NCI-H2107 treated with DMSO at 0.1 percent for 48 hours (cell line): ENCODE data around the gene SPINK5.

Experiments
- DNase-seq: peaks from one replicate; lab custom pipeline; 2025; ENCODE audit not compliant: unreplicated experiment; lab: John Stamatoyannopoulos, UW

The SPINK5 gene

DNA sequence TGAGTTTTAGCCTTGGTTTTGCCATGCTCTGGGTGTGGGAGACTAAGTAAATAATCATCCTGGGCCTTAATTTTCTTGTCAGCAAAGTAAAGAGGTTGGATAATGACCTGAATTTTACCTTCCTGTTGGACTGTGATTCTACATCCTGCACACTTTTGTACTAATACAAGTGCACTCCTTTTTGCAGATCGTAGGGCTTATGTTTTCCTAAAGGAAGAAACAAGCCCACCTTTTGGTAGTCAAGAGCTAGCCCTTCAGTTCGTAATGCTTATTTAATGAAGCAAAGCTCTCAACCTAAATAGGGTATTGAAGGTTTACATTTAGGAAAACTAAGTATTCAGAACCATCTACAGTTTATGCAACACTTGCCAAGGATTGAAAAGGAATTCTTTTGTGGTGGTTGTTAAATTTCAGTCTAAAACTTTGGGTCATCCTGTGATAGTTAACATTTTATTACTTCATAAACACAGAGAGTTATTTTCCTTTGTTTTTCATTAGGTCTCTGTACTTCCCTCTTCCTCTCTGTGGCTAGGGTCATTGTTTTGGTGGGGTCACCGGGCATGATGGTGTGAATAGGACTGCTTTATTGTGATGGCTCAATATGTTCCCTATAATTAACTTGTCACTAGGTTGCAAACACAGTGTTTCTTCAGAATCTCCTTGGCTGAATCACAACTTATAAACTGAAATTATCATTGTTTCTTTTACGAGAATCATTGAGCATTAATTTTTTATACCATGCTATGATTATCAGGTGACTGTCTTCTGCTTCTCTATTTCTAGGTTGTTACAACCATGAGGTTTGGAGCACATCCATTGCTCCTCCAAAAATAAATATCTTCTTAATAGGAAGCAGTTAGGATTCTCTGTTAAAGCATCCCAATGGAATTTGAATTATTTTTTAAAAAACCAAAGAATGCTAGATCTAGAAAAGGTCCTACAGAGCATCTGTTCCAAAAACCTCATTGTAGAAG is 28.5 kb downstream of the SPINK5 start:
- no peak for DNase-seq

DNA sequence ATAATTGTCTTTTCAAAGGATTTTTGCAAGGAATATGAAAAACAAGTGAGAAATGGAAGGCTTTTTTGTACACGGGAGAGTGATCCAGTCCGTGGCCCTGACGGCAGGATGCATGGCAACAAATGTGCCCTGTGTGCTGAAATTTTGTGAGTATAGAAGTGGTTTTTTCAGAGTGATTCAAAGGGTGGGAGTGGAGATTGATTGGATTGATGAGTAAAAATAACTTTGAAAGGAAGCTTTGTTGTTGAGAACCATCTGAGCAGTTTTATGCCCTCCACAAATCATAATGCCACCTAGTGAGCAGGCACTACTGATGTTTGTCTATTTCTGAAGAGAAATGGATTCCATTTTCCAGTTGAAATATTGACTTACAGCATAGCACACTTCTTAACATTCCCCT is 30.6 kb downstream of the SPINK5 start:
- no peak for DNase-seq

DNA sequence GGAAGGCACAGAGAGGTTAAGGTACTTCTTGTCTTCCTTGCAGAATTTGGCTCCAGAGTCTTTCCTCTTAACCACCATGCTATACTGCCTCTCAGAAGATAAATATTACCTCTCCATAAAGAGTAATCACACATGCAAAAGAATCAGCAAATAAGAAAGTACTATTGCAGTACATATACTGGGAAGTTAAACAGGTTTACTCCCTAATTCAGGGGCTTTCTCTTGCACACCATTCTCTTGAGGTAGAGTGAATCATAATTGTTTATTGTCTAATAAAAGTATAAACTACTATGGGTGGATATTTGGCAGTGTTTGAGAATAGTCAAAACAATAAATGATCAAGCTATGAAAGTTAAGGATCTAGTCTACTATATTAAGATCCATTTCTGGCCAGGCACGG is 40.4 kb downstream of the SPINK5 start:
- no peak for DNase-seq

DNA sequence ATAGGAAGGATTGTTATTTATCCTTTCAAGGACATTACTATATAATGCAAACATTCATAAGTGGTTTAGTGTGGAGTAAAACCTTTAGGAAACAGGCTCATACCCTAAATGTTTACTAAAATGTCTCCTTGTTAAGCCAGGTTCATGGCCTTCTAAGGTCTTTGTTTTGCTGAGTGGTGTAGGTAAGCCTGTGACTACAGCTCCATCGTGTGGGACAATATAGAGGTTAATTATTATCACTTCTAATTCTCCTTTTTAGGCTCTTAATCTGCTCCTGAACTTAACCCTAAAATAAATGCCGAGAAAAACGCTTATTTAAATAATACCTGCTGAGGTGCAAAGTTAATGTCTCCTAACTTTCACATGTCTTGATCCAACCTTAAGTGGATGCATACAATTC is 43.8 kb downstream of the SPINK5 start:
- DNase-seq, result no peak

DNA sequence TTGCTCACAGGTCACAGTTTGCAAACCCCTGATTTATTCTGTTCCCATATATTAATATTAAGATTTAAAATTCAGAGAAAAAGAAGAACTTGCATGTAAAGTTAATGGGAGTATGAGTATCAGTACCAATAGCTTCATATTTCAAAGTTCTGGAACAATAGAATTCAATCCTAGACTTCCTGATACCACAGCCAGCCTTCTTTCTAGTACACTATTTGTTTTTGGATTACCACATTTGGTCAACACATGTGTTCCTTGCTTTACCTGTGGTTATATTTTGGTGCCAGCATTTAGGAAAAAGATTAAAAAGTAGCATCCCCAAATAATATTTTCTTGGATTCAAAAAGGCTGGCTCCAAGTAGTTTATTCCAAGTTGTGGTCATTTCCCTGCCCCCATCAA is 49.5 kb downstream of the SPINK5 start:
- no peak for DNase-seq

DNA sequence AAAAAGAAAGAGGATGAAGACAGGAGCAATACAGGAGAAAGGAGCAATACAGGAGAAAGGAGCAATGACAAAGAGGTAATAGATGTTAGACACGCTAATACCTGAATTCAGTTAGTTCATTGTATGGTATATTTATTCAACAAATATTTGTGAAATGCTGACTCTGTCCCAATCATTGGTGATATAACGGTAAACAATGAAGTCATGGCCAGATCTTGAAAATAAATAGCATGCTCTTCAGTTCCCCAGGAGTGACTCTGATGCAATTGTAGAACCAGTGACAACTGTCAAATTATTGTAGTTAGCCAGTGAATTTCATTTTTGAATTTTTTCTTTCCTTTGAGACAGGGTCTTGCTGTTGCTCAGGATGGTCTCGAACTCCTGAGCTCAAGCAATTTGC is 56.5 kb downstream of the SPINK5 start:
- no peak for DNase-seq

DNA sequence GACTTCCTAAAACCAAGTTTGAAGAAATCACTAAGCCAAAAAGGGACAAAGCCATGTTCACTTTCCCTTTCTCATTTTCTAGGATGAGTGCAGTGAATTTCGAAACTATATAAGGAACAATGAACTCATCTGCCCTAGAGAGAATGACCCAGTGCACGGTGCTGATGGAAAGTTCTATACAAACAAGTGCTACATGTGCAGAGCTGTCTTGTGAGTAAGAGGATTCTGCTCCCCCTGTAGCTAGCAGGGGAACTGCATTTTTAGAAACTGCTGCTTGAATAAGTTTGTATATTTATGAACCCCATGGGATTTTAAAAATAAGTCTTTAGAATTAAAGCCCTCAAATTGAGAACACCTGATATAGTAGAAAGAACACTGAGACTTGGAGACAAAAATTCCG is 61.9 kb downstream of the SPINK5 start:
- no peak for DNase-seq

DNA sequence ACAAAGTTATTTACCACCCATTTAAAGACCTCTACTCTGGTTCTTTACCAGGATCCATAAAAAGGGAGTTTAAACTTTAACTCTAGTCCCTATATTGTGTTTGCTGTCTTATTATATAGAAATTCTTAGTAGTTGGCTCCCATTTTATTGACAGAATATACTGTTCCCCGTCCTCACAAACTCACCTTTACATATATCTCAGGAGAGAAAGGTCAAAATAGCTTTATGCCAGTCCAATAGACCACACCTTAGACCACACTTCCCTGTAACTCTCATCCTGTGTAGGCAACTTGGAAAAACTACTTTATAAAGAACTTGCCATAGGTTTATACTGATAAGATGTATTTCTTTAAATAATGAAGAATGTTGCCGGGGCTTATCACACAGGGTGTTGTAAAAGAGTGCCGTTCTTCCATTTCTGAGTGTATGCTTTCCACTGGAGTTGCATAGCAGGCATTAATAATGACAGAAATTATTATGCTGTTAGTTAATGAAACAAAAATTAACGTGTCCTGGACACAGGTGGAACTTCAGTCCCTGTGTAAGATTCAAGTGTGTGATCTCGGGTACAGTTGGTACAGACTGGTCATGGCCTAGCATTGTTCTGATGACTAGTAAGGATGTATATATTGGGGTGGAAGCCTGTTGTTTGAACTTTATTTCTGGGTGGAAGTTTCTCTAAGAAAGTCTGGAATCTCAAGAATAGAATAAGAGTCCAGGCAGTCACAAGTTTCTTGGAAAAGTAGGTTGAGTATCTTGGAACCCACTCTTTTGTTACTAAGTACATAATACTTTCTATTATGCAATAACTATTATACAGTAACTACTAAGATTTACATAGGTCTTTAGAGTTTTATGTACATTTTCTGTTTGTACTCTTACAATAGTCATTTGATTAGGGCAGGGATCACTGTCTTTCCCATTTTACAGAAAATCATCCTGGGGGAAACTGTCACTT is 71.6 kb downstream of the SPINK5 start:
- no peak for DNase-seq

DNA sequence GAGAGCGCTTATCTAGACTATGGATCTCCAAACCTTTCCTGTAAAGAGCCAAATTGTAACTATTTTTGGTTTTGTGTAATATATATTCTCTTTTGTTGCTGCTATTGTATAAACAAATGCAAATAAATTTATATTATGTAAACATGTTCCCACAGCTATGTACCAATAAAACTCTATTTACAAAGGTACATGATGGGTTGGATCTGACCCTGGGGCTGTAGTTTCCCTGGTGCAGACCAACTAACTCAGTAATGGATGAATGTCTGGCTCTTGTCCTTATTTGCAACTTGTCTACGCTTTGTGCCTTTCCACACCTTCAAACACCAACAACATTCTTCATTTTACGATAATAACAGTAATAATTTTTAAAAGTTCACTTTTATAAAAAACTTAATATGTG is 77.1 kb downstream of the SPINK5 start:
- DNase-seq, result no peak

DNA sequence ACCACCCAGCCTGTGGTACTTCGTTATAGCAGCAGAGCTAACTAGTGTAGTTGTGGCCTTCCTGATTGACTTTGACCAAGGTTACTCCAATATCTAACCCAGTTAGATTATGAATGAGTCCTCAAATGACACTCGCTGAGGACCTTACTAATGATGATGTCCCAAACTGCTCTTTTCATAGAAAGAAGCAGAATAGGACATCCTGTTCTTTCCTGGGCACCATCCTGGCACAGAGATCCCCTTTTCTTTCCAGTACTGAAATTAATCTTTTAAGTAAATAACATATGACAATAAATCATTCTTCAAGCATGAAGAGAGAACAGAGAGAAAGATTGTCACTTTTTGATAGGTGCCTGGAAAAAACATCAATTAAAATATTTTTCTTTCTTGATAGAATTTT is 77.9 kb downstream of the SPINK5 start:
- DNase-seq, result no peak

DNA sequence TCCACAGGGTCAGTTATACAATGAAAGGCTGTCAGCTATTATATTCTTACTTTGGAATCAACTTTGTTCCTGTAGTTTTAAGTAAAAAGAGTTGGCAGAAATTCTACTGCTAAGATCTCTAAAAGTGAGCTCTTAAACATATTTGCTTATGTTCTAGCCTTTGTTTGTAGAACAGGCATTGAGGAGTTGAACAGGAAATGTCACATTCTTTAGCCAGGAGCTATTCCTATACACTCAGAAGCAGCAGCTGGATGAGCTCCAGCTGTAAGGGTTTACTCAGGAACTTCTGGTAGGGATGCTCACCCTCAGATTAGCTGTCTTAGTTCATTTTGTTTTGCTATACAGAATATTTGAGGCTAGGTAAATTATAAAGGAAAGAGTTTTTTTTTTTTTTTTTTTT is 82.1 kb downstream of the SPINK5 start:
- DNase-seq, result no peak

DNA sequence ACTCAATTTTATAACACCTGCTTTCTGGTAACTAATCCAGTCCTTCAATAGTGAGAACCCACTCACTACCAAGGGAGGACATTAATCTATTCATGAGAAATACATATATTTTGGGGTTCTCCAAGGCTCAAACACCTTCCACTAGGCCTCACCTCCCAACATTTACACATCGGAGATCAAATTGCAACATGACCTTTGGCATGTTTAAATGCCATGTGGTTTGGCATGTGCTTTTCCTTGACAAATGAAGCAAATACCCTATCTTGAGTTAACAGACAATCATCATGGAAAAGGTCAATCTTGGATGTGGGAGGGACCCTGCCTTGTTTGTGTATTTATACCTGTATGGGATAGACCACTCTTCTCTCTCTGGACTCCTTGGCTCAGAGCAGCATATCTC is 82.7 kb downstream of the SPINK5 start:
- DNase-seq, result no peak

DNA sequence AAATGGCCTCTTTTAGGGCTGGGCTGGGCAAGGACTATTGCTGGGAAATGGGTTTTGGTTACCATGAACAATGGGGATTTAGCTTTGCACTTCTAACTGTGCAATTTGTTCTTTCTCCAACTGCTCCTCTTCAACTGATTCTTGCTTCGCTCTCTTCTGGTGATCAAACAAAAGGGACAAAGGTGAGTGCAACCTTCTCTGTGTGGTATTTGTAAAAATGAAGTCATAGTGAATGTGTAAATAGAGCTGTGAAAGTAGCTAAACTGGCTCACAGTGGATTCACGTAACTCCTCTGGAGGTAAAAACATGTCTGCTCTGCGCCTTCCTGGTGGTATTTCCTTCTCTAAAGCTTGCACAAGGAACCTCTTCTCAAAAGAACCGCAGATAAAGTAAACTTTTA is 83.6 kb downstream of the SPINK5 start:
- no peak for DNase-seq

DNA sequence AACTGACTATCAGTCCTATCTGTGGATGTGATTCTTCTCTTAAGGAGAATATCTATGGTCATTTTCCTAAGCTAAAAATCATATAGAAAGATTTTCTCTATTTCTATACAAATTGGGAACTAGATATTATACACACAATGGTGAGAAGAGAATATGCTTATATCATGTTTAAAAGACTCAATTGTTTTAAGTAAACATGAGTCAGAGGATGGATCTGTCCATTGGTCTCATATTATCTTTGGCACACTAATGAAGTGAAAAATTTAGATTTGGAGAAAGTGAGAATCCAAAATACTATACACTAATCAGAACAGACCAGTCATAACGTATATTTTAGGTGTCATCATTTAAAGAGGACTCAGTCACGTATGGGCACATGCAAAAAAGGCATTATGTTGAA is 88.1 kb downstream of the SPINK5 start:
- DNase-seq, result no peak

DNA sequence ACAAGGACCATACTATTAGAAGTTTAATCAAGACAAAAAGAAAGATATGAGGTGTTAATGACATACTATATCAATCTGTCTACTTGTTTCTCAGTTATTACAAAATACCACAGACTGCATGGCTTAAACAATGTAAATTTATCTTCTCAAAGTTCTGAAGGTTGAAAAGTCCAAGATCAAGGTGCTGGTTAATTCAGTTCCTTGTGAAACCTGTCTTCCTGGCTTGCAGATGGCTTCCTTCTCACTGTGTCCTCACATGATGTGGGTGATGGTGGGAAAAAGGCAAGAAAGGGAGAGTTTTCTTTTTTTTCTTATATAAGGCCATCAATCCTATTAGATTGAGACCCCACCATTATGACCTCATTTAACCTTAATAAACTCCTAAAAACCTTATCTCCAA is 89.0 kb downstream of the SPINK5 start:
- DNase-seq, result no peak

DNA sequence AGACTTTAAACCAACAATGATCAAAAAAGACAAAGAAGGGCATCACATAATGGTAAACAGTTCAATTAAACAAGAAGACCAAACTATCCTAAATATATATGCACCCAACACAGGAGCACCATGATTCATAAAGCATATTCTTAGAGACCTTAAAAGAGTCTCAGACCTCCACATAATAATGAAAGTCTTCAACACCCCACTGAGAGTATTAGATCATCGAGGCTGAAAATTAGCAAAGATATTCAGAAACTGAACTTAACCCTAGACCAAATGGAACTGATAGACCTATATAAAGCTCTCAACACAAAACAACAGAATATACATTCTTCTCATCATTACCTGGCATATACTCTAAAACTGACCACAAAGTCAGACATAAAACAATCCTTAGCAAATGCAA is 92.8 kb downstream of the SPINK5 start:
- no peak for DNase-seq

DNA sequence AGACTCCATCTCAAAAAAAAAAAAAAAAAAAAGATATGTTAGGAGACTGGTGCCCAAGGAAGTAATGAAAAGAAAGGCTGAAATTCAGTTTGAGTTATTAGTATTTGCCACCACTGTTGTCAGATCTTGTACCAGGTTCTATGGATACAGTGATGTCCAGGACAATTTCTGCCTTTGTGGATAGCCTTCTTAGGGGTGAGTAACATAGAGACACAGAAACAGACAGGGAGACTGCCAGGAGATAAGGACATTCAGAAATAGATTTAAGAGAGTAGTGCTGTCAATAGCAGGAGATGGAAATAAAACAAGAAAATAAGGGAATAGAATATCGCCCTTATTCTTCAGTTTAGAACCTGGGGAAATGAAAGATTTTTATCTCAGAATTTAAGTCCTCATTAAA is 98.3 kb downstream of the SPINK5 start:
- DNase-seq, result no peak

DNA sequence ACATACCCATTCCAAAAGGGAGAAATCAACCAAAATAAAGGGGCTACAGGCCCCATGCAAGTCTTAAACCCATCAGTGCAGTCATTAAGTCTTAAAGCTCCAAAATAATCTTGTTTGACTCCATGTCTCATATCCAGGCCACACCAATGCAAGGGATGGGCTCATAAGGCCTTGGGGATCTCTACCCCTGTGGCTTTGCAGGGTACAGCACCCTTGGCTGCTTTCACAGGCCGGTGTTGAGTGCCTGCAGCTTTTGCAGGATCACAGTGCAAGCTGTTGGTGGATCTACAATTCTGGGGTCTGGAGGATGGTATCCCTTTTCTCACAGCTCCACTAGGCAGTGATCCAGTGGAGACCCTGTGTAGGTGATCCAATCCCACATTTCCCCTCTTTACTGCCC is 99.6 kb downstream of the SPINK5 start:
- no peak for DNase-seq

DNA sequence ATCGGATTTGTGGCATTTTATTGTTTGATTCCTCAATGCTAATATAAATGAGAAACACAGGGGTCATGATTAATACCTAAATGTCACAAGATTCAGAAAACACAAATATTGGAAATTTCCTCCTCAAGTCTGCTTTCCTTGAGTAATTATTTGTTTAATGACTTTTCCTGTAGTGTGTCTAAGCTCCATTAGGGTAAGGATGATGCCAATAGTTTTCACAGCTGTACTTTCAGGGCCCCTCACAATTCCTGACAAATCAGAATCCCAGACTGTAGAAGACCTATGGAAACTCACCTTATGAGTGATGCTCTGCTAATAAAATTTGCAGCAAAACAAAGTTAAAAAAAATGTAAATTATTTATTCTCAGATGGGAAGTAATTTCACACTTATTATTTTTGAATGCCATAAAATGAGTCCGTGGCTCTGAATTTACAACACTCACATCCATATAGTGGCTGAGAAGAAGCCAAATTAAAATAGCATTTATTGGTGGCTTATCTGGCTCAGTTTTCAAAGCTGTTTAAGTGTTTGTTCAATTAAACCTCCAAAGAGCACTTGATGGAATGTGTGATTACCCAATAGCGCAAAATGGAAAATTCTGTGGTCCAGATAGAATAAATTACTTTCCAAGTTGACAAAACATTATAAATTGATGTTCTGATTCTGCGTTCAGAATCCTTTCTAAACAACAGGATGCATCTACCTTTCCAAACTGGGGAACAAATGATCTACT is 102.9 kb downstream of the SPINK5 start:
- DNase-seq, result no peak

DNA sequence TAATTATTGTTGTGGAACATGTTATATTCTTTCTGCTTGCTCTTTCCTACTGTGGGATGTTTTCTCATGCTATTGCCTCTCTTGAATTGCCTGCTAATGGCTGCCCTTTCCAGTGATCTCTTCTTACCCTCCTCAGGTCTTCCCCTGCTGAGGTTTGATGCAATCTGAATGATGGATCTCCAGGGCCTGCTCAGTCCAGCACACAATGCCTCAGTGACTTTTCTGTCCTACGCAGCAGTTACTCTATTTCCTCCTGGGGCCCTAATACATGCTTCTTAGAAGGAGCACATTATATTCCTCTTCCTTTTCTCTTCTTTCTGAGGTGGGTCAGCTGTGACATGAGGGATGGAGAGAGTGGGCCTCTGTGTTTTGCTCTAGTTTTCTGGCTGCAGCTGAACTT is 104.5 kb downstream of the SPINK5 start, which contains the start of gene SPINK14:
SPINK14 (plus strand) TSS at position 301 of the 400 bp plus-strand sequence. CDS start 1,187 bp downstream, outside the sequence.
- DNase-seq, result no peak

DNA sequence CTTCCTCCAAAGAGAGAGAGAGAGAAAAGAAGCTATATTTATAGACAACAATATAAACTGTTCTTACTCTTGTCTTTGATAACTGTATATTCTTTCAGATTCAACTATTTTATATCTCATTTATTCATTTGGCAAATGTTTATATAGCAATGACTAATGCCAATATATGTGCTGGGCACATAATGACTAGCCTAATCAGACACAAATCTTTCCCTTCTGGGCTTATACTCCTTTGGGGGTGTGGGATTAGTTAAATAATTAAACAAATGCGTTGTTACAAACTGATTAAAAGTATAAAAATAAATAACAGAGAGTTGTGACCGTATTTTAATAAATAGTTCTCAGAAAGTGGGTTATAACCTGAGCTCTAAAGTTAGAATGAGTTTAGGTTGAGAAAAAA is 108.6 kb downstream of the SPINK5 start:
- no peak for DNase-seq
